ENCODE measurements around the gene PLEKHG7. TPM values are rescaled to one million over a fixed set of nuclear protein-coding genes. Genes with fewer than 3 reads are reported as not detected.

PLEKHG7 gene
- total and polyA plus RNA-seq, 10 donors = 0.62 to 8.8 (median 2.0) TPM

DNA sequence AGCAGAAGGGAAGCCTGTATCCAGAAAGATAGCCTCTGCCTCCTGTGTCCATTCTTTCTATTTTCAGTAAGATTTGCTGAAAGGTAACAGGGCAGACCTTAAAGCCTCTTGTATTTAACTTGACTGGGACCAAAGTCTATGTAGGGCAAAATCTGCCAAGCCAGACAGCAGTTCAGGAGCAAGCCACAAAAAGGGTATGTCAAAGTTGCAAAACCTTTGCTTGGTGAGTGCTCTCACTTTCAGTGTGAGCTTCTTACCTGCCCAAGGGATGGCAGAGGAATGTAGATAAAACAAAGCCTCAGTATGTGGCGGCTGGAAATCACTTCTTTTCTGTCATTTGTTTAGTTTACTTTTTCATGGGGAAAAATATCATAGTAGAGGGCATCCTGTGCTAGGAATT, 63.1 kb downstream of the PLEKHG7 start:
- no peaks in the 10 kb centered on the region for H3K9me3 ChIP-seq
- TF ChIP-seq POLR2A (IDR thresholded peaks at IDR 0.05) (no peak), POLR2AphosphoS5 (IDR thresholded peaks at IDR 0.05) (no peak)
- TF ChIP-seq, protein P1, sequence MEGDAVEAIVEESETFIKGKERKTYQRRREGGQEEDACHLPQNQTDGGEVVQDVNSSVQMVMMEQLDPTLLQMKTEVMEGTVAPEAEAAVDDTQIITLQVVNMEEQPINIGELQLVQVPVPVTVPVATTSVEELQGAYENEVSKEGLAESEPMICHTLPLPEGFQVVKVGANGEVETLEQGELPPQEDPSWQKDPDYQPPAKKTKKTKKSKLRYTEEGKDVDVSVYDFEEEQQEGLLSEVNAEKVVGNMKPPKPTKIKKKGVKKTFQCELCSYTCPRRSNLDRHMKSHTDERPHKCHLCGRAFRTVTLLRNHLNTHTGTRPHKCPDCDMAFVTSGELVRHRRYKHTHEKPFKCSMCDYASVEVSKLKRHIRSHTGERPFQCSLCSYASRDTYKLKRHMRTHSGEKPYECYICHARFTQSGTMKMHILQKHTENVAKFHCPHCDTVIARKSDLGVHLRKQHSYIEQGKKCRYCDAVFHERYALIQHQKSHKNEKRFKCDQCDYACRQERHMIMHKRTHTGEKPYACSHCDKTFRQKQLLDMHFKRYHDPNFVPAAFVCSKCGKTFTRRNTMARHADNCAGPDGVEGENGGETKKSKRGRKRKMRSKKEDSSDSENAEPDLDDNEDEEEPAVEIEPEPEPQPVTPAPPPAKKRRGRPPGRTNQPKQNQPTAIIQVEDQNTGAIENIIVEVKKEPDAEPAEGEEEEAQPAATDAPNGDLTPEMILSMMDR (IDR thresholded peaks at IDR 0.05 in 8 of 11, conservative IDR thresholded peaks at IDR 0.05 in 3 of 11) = no peak
- peaks cover 7 to 42% (median 22%) of the 10 kb centered on the region in 6 donors for H3K4me1 ChIP-seq
- no peaks in the 10 kb centered on the region for H3K27me3 ChIP-seq (replicated peaks in 1 of 7)
- no peak overlapping the region for H3K27ac ChIP-seq
- WGBS, 5 donors = 88 to 94% (median 91%) methylated on average over 1 of the region's 1 CpG
- DNase-seq = no peak
- H3K4me3 ChIP-seq = no peak overlapping the region
- intact Hi-C loops (cut with DNase I; ENCODE audit: low total_unique reads) = no loop called here
- no peaks in the 10 kb centered on the region for H3K36me3 ChIP-seq

DNA sequence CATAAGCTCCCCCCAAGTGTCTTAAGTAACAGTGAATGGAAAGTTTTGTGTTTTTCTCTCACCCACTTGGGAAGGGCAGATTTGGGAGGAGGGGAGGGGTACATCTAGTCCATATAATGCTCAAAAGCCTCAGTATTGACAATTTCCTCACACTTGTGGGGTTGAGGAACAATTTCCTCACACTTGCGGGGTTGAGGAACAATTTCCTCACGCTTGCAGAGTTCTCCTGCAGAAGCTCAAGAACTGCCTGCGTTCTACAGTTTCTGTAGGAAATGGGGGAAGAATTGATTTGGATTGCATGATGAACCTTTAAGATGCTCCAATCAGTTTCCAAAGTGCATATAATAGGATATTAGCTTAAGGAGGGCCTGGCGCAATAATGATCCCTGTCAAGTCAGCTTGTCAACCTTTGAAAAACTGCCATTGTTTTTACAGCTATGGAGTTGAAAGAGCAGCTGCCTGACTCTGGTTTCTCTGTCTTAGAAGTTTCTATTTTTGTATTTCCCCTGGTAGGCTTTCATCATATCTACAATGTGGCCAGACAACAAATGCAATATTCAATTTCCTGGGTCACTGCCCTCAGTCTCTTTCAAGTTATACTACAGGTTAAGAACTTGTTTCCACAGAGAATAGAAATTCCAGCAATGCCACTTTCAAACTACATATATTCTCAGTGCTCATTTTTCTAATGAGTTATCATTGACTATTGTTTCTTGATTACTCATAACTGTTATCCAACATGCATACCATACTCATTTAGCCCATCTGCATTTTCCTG, 66.5 kb downstream of the PLEKHG7 start:
- peaks cover 0 to 5% (median 0%) of the 10 kb centered on the region in 6 donors for H3K36me3 ChIP-seq
- no peak for DNase-seq
- H3K4me3 ChIP-seq = no peak overlapping the region
- TF ChIP-seq POLR2AphosphoS5 (IDR thresholded peaks at IDR 0.05) = no peak
- TF ChIP-seq, protein P1 (IDR thresholded peaks at IDR 0.05 in 8 of 11, conservative IDR thresholded peaks at IDR 0.05 in 3 of 11) = no peak
- TF ChIP-seq POLR2A (IDR thresholded peaks at IDR 0.05) = no peak
- peaks cover 12 to 44% (median 24%) of the 10 kb centered on the region in 6 donors for H3K4me1 ChIP-seq
- no peaks in the 10 kb centered on the region for H3K9me3 ChIP-seq
- H3K27ac ChIP-seq = peak overlapping the region in 2 of 8 donors; percentile 34 to 49
- H3K27me3 ChIP-seq (replicated peaks in 1 of 7) = no peaks in the 10 kb centered on the region
- intact Hi-C loops (cut with DNase I; ENCODE audit: low total_unique reads) = no loop called here
- WGBS, 5 donors = 29 to 68% (median 47%) methylated on average over 4 of the region's 4 CpGs

DNA sequence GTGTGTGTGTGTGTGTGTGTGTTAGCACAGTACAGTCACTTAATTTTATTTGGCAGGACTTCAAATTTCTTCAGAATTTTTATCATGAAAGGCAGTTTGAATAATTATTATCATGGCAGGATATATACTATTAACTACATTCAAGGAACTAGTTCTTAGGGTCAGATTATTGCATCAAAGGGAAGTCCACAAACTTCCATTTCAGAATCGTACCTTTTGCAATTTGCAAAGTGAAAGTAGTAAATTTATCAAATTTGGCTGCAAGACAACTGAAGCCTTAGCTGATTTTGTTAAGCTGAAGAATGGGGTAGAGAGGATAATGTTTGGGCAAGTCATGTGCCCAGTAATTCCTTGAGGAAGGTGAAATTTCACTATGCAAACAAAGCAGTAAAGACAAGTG, 68.2 kb downstream of the PLEKHG7 start:
- intact Hi-C loops (cut with DNase I; ENCODE audit: low total_unique reads) = no loop called here
- Histone ChIP-seq H3K27ac (peak overlapping the region in 2 of 8 donors; percentile 13 to 37), H3K9me3 (no peaks in the 10 kb centered on the region), H3K4me3 (no peak overlapping the region), H3K4me1 (peaks cover 12 to 44% (median 24%) of the 10 kb centered on the region in 6 donors), H3K27me3 (replicated peaks in 1 of 7) (no peaks in the 10 kb centered on the region), H3K36me3 (peaks cover 0 to 18% (median 3%) of the 10 kb centered on the region in 6 donors)
- DNase-seq = no peak
- WGBS, 5 donors = 15 to 37% (median 21%) methylated on average over 1 of the region's 1 CpG
- TF ChIP-seq, protein P1 (IDR thresholded peaks at IDR 0.05 in 8 of 11, conservative IDR thresholded peaks at IDR 0.05 in 3 of 11) = no peak
- TF ChIP-seq POLR2AphosphoS5 (IDR thresholded peaks at IDR 0.05) (no peak), POLR2A (IDR thresholded peaks at IDR 0.05) (no peak)

DNA sequence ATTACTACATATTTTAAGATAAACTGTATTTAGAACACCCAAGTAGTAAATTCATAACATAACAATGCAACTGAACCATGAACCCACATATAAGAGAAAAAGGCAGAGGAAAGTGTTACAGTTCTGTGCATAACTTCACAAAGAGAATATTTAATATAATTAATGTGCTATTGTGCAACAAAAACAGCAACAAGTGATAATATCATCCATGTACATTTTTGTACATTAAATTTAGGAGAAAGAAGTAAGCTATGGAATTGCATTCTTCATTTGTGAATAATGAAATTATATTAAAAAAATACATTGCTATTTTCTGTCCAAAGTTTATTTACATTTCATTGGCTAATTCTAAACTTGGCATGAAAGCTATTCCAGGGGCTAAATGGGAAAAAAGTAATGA, 72.6 kb downstream of the PLEKHG7 start:
- no peak for DNase-seq
- Histone ChIP-seq H3K9me3 (no peaks in the 10 kb centered on the region), H3K4me1 (peaks cover 0 to 41% (median 15%) of the 10 kb centered on the region in 6 donors), H3K27ac (no peak overlapping the region), H3K36me3 (peaks cover 0 to 60% (median 23%) of the 10 kb centered on the region in 6 donors), H3K4me3 (no peak overlapping the region), H3K27me3 (replicated peaks in 1 of 7) (no peaks in the 10 kb centered on the region)
- intact Hi-C loops (cut with DNase I; ENCODE audit: low total_unique reads) = no loop called here
- no peak for TF ChIP-seq POLR2AphosphoS5 (IDR thresholded peaks at IDR 0.05)
- TF ChIP-seq, protein P1 (IDR thresholded peaks at IDR 0.05 in 8 of 11, conservative IDR thresholded peaks at IDR 0.05 in 3 of 11) = no peak
- TF ChIP-seq POLR2A (IDR thresholded peaks at IDR 0.05) = no peak

All from spleen (tissue), 11 donors.